Right atrium auricular region (tissue), 2 donors: ENCODE results near the gene TMSB4X. TPM values are rescaled to one million over a fixed set of nuclear protein-coding genes. Genes with fewer than 3 reads are reported as not detected.
"Not testable (repeated sequence)": the region's sequence is repeated elsewhere in the genome, so short reads cannot be mapped to it uniquely, and the experiment has no call there.

Experiments used
- DNase-seq: peaks from one replicate; pipeline ENCODE4 v3.0.0-alpha.2; 2019; ENCODE audit warnings: low spot score
- H3K27ac ChIP-seq, 2 donors: fragments of 200-600 bp; sonication (generic); 1 replicate in 1 of 2; 2 replicates in 1 of 2; pipeline ENCODE4 v1.5.1; 2016 to 2019
- H3K27me3 ChIP-seq, 2 donors: fragments of 200-600 bp; sonication (generic); one replicate each; pipeline versions ENCODE4 v1.5.1 to v1.6.0; 2017 to 2019
- H3K36me3 ChIP-seq: fragments of 200-600 bp; sonication (generic); one replicate; pipeline ENCODE4 v1.5.1; 2016
- H3K4me1 ChIP-seq, 2 donors: fragments of 200-600 bp; sonication (generic); one replicate each; pipeline versions ENCODE4 v1.5.1 to v1.6.0; 2017 to 2019
- H3K4me3 ChIP-seq, 2 donors: fragments of 200-600 bp; sonication (generic); 1 replicate in 1 of 2; 2 replicates in 1 of 2; pipeline ENCODE4 v1.5.1; 2017 to 2019; ENCODE audit warnings: mild to moderate bottlenecking in 1 of 2, moderate library complexity in 1 of 2
- H3K9me3 ChIP-seq, 2 donors: fragments of 200-600 bp; sonication (generic); one replicate each; pipeline ENCODE4 v1.5.1; 2019
- CTCF ChIP-seq, 2 donors: fragments of 200-600 bp; sonication (generic); IDR thresholded peaks; one replicate each; pipeline ENCODE4 v1.5.1; 2019; ENCODE audit warnings: antibody characterized with exemption in 2 of 2
- total RNA-seq, 2 donors: library from RNA; depleted of rRNA; stranded (reverse); fragments of >200 nt; gene quantifications; one replicate each; pipeline ENCODE4 v1.1.0, GENCODE V29; 2016

TMSB4X gene
- total RNA-seq, 2 donors from 2014 or later = 1,780 to 2,397 TPM

DNA sequence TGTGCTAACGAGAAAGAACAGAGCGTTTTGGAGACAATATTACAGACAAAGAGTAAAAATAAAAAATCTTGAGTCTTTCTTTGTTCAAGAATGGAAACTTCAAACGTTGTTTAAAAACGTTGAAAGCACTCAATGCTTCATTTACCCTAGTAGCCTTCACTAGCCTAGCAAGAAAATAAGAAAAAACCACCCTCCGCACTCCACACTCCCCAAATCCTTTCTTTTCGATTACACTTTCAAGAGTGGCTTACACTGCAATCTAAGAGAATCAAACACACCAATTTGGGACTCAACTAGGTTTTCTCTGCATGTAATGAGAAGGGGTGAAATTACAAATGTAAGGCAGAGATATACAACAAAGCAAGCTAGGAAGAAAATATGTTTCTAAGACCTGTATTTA lies 4.7 kb downstream of the TMSB4X start:
- peaks cover 21% of the 10 kb centered on the region for H3K36me3 ChIP-seq
- H3K9me3 ChIP-seq = peaks cover 0 to 3% of the 10 kb centered on the region in 2 donors
- H3K27me3 ChIP-seq = no peaks in the 10 kb centered on the region
- DNase-seq = no peak
- H3K4me1 ChIP-seq = peaks cover 0 to 7% of the 10 kb centered on the region in 2 donors
- TF ChIP-seq CTCF (IDR thresholded peaks at IDR 0.05) = no peak
- no peak overlapping the region for H3K4me3 ChIP-seq
- peak overlapping the region in 1 of 2 donors; percentile 87 for H3K27ac ChIP-seq

GRCh38 chrX:12980039-12980438 lies 5.1 kb downstream of the TMSB4X start:
- H3K27ac ChIP-seq, H3K27me3 ChIP-seq, DNase-seq, H3K4me3 ChIP-seq, H3K9me3 ChIP-seq, H3K4me1 ChIP-seq: not testable (repeated sequence)
- H3K36me3 ChIP-seq = peaks cover 21% of the 10 kb centered on the region

DNA sequence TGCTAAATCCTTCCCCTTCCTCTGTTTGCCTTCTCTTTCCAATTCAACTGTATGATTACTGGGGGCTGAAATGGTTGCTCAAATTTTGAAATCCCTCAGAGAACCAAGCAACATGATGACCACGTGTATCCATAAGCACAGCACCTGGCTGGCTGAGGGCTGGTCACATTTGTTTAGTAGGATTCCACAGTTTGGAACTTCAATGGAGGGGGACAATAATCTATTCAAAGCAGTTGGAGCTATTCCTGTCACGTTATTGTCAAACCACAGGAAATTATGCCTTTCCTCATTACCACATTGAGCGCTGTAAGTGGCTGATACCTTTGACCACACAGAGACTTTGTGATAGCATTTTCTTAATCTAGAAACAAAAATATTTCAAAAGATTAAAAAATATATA lies 7.0 kb downstream of the TMSB4X start:
- no peaks in the 10 kb centered on the region for H3K9me3 ChIP-seq
- no peaks in the 10 kb centered on the region for H3K27me3 ChIP-seq
- TF ChIP-seq CTCF (IDR thresholded peaks at IDR 0.05) = no peak
- no peak overlapping the region for H3K4me3 ChIP-seq
- H3K4me1 ChIP-seq = peaks cover 0 to 7% of the 10 kb centered on the region in 2 donors
- peaks cover 10% of the 10 kb centered on the region for H3K36me3 ChIP-seq
- no peak overlapping the region for H3K27ac ChIP-seq
- no peak for DNase-seq

GRCh38 chrX:12984603-12985319 lies 9.9 kb downstream of the TMSB4X start:
- H3K9me3 ChIP-seq = no peaks in the 10 kb centered on the region
- no peak for TF ChIP-seq CTCF (IDR thresholded peaks at IDR 0.05)
- no peaks in the 10 kb centered on the region for H3K27me3 ChIP-seq
- H3K27ac ChIP-seq = no peak overlapping the region
- no peak overlapping the region for H3K4me3 ChIP-seq
- no peaks in the 10 kb centered on the region for H3K36me3 ChIP-seq
- no peaks in the 10 kb centered on the region for H3K4me1 ChIP-seq
- DNase-seq = no peak

DNA sequence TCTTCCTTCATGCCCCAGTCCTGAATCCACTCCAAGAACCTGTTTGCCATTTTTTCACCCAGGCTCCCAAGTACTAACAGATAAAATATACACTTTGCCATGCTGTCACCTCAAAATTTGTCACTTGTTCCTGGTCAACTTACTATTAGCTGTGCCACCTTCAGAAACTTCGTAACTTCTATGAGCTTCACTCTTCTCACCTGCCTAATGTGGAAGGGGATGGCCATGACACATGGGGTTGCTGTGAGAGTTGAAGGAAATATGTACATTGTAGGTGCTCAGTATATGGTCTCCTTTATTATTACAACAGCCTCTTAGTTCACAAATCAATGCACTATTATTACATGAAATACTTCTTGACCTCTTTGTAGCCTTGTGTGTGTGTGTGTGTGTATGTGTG lies 10.4 kb downstream of the TMSB4X start:
- no peak for TF ChIP-seq CTCF (IDR thresholded peaks at IDR 0.05)
- H3K9me3 ChIP-seq = no peaks in the 10 kb centered on the region
- H3K4me1 ChIP-seq = no peaks in the 10 kb centered on the region
- no peak overlapping the region for H3K4me3 ChIP-seq
- H3K27ac ChIP-seq = no peak overlapping the region
- H3K36me3 ChIP-seq = no peaks in the 10 kb centered on the region
- DNase-seq = no peak
- no peaks in the 10 kb centered on the region for H3K27me3 ChIP-seq

GRCh38 chrX:12986164-12986779 lies 11.4 kb downstream of the TMSB4X start:
- H3K27me3 ChIP-seq = no peaks in the 10 kb centered on the region
- no peak for TF ChIP-seq CTCF (IDR thresholded peaks at IDR 0.05)

More at GRCh38 chrX:12986164-12986779, 11.4 kb downstream of the TMSB4X start:
- Histone ChIP-seq H3K4me3 (no peak overlapping the region), H3K9me3 (no peaks in the 10 kb centered on the region), H3K4me1 (no peaks in the 10 kb centered on the region), H3K36me3 (no peaks in the 10 kb centered on the region), H3K27ac (no peak overlapping the region)
- no peak for DNase-seq
